ENCODE measurements around the gene STARD13.

The STARD13 gene

DNA sequence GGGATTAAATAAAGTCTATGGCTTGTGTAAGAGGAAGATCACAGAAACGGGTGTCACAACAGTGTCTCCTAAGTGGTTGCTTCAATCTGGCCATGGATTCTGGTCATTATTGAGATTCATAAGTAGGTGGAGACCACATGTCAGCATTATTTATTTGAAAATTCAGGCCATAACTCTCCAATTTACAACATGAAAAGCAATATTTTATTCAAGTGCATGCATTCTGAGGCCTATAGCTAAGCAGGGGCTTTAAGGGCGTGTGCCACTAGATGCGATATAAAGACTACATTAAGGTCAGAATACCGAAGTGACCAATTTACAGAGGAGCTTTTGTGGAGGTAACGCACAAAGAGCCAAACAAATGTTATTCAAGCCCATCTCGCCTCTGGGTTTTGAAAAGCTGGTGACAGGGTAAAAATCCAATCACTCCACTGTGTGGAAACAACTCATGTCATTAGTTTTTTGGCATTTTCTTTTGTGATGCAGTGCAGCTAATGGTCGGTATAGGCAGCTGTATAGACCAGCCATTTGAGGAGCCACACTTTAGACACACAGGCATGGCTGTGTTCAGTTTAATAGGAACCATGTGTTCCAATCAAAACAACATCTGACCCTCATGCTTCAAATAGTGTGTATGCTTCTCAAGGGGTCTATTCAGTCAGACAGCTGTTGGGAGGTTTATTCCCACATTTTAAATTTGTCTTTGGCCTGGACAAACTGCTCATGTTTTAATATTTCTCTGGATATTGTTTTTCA lies 145.6 kb downstream of the STARD13 start:
- Histone ChIP-seq H3K27ac (no peak overlapping the region), H3K36me3 (no peaks in the 10 kb centered on the region), H3K9me3 (ENCODE audit: severe bottlenecking) (no peaks in the 10 kb centered on the region), H3K4me3 (ENCODE audit: low read depth, low read length) (no peak overlapping the region), H3K27me3 (ENCODE audit: insufficient read depth, low read depth, severe bottlenecking) (no peaks in the 10 kb centered on the region)
- no peak for DNase-seq
- TF ChIP-seq CTCF (IDR thresholded peaks at IDR 0.05; ENCODE audit: low read depth, low read length), result no peak

DNA sequence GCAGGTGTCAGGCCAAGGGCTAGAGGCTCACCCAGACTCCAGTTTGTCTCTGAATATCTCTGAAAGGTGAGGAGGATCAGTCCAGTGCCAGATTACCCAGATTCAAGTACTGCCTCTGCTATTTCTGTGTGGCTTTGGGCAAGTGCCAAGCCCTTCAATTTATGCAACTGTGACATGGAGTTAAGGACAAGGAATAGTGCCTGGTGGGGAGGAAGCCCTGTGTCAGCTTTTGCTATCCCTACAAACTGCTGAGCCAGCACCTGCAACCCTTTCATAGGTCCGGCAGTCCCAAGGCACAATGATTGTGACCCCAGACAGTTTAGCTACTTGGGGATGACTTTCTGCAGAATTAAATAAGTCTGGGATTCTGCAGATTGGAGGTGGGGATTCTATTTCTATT lies 146.4 kb downstream of the STARD13 start:
- H3K27ac ChIP-seq, result no peak overlapping the region
- no peak overlapping the region for H3K4me3 ChIP-seq (ENCODE audit: low read depth, low read length)
- H3K9me3 ChIP-seq (ENCODE audit: severe bottlenecking), result no peaks in the 10 kb centered on the region
- no peaks in the 10 kb centered on the region for H3K36me3 ChIP-seq
- no peak for TF ChIP-seq CTCF (IDR thresholded peaks at IDR 0.05; ENCODE audit: low read depth, low read length)
- DNase-seq, result no peak
- no peaks in the 10 kb centered on the region for H3K27me3 ChIP-seq (ENCODE audit: insufficient read depth, low read depth, severe bottlenecking)

DNA sequence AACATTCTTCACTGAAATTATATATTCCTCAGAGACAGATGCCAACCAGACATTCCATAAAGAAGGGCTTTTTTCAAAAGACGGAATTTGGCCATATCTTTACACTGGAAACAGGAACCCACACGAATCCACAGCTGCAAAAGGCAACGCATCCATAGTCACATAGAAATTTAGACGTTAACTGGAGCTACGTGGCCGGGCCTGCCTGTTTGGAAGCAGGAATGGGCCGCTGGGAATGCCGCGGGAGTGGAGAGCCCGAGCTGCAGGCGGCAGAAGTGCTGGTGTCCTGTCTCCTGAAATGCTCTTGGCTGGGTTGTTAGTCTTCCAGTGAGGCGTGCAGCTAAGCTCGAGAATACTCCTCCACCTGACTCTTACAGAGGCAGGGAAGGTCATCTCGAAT lies 147.1 kb downstream of the STARD13 start:
- Histone ChIP-seq H3K36me3 (no peaks in the 10 kb centered on the region), H3K9me3 (ENCODE audit: severe bottlenecking) (no peaks in the 10 kb centered on the region)

GRCh38 chr13:33137721-33138120 lies 147.8 kb downstream of the STARD13 start:
- no peak for TF ChIP-seq CTCF (IDR thresholded peaks at IDR 0.05; ENCODE audit: low read depth, low read length)
- no peaks in the 10 kb centered on the region for H3K36me3 ChIP-seq
- no peak overlapping the region for H3K27ac ChIP-seq
- no peak for DNase-seq
- H3K4me3 ChIP-seq (ENCODE audit: low read depth, low read length), result no peak overlapping the region
- H3K27me3 ChIP-seq (ENCODE audit: insufficient read depth, low read depth, severe bottlenecking), result no peaks in the 10 kb centered on the region
- H3K9me3 ChIP-seq (ENCODE audit: severe bottlenecking), result no peaks in the 10 kb centered on the region

More for the DNA sequence above, 147.1 kb downstream of the STARD13 start:
- TF ChIP-seq CTCF (IDR thresholded peaks at IDR 0.05; ENCODE audit: low read depth, low read length), result no peak
- Histone ChIP-seq H3K4me3 (ENCODE audit: low read depth, low read length) (no peak overlapping the region), H3K27me3 (ENCODE audit: insufficient read depth, low read depth, severe bottlenecking) (no peaks in the 10 kb centered on the region), H3K27ac (no peak overlapping the region)
- no peak for DNase-seq

GRCh38 chr13:33135097-33135496 lies 150.5 kb downstream of the STARD13 start:
- no peak for TF ChIP-seq CTCF (IDR thresholded peaks at IDR 0.05; ENCODE audit: low read depth, low read length)

GRCh38 chr13:33134213-33134612 lies 151.3 kb downstream of the STARD13 start:
- no peaks in the 10 kb centered on the region for H3K36me3 ChIP-seq
- H3K27ac ChIP-seq, result no peak overlapping the region
- H3K27me3 ChIP-seq (ENCODE audit: insufficient read depth, low read depth, severe bottlenecking), result no peaks in the 10 kb centered on the region
- TF ChIP-seq CTCF (IDR thresholded peaks at IDR 0.05; ENCODE audit: low read depth, low read length), result no peak
- no peak overlapping the region for H3K4me3 ChIP-seq (ENCODE audit: low read depth, low read length)
- no peak for DNase-seq
- no peaks in the 10 kb centered on the region for H3K9me3 ChIP-seq (ENCODE audit: severe bottlenecking)

More at GRCh38 chr13:33135097-33135496, 150.5 kb downstream of the STARD13 start:
- H3K27ac ChIP-seq, result no peak overlapping the region
- no peak for DNase-seq
- no peaks in the 10 kb centered on the region for H3K27me3 ChIP-seq (ENCODE audit: insufficient read depth, low read depth, severe bottlenecking)
- no peak overlapping the region for H3K4me3 ChIP-seq (ENCODE audit: low read depth, low read length)
- H3K9me3 ChIP-seq (ENCODE audit: severe bottlenecking), result no peaks in the 10 kb centered on the region
- H3K36me3 ChIP-seq, result no peaks in the 10 kb centered on the region

Measured in WERI-Rb-1 (cell line).